ENCODE data around the gene TBCD.

Gene TBCD

GRCh38 chr17:82937411-82938371 is 185.8 kb downstream of the TBCD start:
- no peak for DNase-seq (ENCODE audit: low read depth in 3 of 3)

DNA sequence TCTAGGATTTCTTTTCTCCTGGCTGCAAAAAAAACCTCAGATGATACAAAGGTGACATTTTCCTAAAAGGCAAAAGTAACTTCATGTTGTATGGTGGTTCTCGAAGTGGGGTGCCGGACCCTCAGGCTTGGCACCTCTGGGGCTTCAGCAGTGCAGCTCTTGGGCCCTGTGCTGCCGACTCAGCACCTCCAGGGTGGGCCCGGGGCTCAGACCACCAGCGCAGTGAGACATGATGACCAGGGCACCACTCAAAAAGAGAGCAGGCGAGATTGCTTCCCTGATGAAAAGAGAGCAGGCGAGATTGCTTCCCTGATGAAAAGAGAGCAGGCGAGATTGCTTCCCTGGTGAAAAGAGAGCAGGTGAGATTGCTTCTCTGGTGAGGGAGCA is 186.6 kb downstream of the TBCD start:
- no peak for DNase-seq (ENCODE audit: low read depth in 3 of 3)

DNA sequence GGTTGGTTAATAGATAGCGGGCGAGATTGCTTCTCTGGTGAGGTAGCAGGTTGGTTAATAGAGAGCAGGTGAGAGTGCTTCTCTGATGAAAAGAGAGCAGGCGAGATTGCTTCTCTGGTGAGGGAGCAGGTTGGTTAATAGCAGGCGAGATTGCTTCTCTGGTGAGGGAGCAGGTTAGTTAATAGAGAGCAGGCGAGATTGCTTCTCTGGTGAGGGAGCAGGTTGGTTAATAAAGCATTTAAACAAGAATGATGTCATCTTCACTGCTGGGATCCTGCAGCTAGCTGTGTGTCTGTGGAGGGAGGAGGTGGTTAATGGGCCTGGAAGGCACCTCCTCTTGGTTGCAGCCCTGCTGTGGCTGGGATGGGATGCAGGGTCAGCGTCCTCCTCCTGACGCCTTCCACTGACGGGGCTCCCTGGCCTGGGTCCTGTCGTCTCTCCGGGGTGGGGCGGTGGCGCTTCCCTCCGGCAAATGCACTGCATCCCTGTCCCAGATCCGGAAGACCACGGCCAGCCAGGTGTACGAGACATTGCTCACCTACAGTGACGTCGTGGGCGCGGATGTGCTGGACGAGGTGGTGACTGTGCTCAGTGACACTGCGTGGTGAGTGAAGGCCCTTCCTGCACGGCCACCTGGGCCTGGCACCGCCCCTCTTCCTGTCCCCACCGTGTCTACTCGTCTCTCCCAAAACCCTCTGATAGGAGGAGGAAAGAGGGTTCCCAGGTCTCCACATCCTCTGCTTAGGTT is 187.2 kb downstream of the TBCD start:
- no peak for DNase-seq (ENCODE audit: low read depth in 3 of 3)

DNA sequence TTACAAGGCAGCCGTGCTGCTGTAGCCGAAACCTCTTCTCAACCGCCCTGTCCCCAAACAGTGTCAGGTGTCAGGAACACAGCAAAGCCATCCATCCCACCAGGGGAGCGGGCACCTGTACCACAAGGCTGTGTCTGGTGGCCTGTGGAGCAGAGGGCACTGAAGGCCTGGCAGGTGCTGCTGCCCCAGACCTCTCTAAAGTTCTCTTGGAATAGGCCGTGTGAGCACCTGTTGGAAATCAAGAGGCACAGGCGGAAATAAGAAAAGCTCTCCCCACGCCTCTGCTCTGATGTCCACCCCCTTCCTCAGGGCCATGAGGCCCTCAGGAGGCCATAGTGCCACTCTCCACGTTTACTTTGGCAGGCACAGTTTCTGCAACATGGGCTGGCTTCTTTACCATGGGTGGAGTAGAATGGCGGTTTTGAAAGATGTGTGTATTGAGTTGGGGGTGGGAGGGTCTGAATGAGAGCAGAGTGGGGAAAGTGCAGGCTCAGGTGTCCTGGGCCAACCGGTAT is 187.8 kb downstream of the TBCD start:
- DNase-seq (ENCODE audit: low read depth in 3 of 3) = no peak

- no peak for DNase-seq (ENCODE audit: low read depth in 3 of 3)
Measured at GRCh38 chr17:82940226-82941020, 188.6 kb downstream of the TBCD start.

DNA sequence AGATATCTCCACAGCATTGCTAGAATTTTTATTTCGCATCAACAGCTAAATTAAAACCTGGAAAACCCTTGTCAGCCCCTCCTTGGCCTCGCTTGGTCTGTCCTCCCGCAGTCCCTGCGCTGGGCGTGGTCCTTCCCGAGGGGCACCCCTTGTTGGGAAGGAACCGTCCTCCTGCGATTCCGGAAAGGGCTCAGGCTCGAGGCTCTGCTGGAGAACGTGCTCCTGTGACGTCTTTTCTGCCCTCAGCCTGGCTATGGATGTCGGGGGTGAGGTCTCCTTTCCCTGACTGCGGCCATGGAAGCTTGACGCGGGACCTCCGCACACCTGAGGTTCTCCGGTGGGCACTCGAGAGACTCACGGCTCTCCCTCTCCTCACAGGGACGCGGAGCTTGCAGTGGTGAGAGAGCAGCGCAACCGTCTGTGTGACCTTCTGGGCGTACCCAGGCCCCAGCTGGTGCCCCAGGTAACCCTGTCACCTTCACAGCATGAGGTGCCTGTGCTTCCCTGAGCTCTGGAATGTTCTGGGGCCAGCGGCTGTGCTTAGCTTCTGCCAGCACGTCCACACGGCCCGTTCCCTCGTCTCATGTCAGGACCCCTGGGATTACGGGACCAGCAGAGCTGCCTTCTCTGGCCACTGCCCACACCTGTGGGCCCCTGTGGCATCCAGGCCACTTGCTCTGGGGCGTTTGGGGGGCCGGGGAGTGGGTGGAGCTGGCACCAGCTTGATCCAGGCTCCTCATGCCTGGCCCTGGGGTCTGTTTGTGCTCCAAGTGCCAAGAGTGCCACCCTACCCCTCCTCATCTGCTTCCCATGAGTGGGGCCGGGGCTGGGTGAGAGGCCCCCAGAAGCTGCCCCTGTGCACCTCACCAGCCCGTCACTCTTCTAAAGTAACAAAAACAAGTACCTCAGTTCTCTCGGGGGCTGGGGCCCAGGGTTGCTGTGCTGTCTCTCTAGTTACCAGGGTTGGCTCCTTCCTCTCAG is 189.4 kb downstream of the TBCD start:
- no peak for DNase-seq (ENCODE audit: low read depth in 3 of 3)

- no peak for DNase-seq (ENCODE audit: low read depth in 3 of 3)
Measured at GRCh38 chr17:82942166-82943130, 190.6 kb downstream of the TBCD start.

- DNase-seq (ENCODE audit: low read depth in 3 of 3) = no peak
Measured at GRCh38 chr17:82943339-82943738, 191.5 kb downstream of the TBCD start.

DNA sequence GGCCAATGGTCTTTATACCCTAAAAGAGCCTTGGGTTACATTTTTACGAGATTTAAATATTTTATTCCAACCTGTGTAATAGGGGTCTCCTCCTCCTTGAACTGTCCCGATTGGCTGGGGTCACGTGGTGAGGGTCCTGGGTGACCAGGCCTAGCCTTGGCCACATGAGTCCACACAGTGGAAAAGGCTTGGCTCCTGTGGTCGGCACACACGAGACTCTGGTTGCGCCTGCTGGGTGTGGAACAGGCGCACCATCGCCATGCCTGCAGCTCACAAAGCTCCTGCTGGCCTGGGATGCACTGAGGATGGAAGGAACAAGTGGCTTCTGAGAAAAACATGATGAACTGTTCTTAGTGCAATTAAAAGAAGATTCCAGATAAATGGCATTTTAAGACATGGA is 191.9 kb downstream of the TBCD start:
- no peak for DNase-seq (ENCODE audit: low read depth in 3 of 3)

DNA sequence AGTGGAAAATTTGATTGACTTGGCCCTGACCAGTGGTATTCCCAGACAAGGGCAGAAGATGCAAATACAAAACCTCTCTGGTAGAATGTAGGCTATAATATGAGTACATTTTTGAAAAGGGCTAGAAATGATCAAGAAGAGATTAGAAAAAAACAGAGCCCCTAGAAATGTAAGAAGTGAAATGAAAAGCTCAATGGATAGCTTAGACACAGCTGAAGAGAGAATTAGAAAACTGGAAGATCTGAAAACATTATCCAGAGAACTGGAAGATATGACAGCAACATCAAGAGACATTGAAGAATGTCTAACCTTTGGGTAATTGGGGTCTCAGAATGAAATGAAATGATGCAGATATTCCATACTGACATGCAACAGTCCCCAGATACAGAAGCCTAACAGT is 193.1 kb downstream of the TBCD start:
- DNase-seq (ENCODE audit: low read depth in 3 of 3) = no peak

DNA sequence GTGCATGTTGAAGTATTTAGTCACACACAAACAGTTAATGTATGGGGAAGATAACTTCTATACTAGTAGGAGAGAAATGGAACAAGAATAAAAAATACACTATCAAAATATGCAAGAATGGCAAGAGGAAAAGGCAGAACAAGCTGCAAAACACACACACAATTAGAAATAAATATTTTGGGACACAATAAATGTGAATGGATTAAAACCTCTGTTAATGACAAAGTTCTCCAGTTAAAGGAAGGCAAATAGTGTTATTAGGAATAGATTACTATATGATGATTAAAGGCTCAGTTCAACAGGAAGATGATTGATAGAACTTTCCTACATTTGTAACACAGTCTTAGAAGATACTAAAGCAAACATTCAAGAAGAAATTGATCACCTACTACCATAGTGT is 194.2 kb downstream of the TBCD start:
- DNase-seq (ENCODE audit: low read depth in 3 of 3) = no peak

GRCh38 chr17:82947051-82947991 is 195.5 kb downstream of the TBCD start:
- no peak for DNase-seq (ENCODE audit: low read depth in 3 of 3)

DNA sequence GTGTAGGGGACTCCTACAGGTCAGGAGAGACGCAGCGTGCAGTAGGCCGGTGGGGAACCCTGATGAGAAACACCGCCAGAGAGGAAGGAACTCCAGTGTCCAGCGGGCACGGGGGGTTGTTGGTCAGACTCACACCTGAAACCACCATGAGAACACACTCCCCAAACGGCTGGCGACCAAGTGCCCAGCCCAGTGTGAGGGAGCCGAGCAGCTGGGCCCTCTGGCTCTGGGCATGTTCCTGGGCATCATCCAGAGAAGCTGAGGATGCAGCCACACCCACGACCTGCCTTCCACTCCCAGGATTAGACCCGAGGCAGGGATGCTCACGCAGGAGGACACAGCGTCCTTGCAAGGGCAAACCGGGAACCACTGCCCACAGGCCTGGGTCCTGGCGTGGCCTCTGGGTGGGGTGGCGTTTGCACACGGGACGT is 196.2 kb downstream of the TBCD start:
- DNase-seq (ENCODE audit: low read depth in 3 of 3) = no peak

DNA sequence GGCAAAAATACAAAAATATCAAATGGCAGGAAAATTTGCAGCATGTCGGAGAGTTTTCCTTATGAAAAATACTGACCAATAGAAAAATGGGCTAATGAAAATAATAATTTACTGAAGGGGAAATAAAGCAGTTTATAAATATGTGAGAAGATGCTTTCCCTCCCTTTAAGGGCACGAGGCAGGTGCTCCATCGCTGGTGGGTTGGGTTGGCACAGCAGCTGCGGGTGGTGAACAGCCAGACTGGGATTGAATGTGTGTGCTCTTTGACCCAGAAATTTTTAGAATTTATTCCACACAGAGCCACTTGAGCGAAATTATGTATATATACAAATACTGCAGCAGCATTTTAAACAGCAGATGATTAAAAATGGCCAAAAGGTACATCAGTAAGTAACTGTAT is 197.1 kb downstream of the TBCD start:
- DNase-seq (ENCODE audit: low read depth in 3 of 3) = no peak

DNA sequence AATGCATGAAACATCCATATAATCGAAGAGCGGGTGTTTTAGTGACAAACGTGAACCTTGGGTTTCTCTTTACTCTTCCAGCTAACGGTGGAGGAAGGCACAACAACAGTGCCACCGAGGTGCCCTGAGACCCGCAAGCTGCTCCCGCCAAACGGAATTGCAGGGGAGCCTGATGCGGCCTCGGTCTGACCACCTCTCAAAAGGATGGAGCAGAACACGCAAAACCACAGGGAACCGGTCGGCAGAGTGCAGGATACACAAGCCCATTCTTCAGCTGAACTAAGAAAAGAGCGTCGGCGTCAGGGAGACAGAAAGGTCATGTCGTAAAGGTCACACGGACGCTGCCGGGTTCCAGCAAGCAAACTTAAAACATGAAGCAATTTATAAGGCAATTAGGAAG is 197.5 kb downstream of the TBCD start:
- DNase-seq (ENCODE audit: low read depth in 3 of 3) = no peak

- DNase-seq (ENCODE audit: low read depth in 3 of 3) = no peak
Measured at GRCh38 chr17:82949984-82950383, 198.1 kb downstream of the TBCD start.

GRCh38 chr17:82950525-82951102 is 198.7 kb downstream of the TBCD start:
- no peak for DNase-seq (ENCODE audit: low read depth in 3 of 3)

- no peak for DNase-seq (ENCODE audit: low read depth in 3 of 3)
Measured at GRCh38 chr17:82952019-82952418, 200.2 kb downstream of the TBCD start.

Data from stimulated activated CD4-positive, alpha-beta T cell treated with anti-CD3 and anti-CD28 coated beads, TNF-alpha, amount 100 ng/mL, for 48 hours (primary cell).